Esophagus muscularis mucosa (tissue), 4 donors: ENCODE measurements around the gene ITPRIPL1. TPM values are rescaled to one million over a fixed set of nuclear protein-coding genes. Genes with fewer than 3 reads are reported as not detected.

Source experiments
- DNase-seq: peaks from one replicate; pipeline ENCODE4 v3.0.0-alpha.2; 2017; ENCODE audit errors: extremely low spot score
- H3K27ac ChIP-seq, 4 donors: fragments of 200-600 bp; sonication (generic); replicated peaks in 1 of 4; 1 replicate in 3 of 4; 2 replicates in 1 of 4; pipeline ENCODE4 v1.5.1; 2016 to 2019; ENCODE audit warnings: mild to moderate bottlenecking in 1 of 4
- H3K27me3 ChIP-seq, 4 donors: fragments of 200-600 bp; sonication (generic); one replicate each; pipeline versions ENCODE4 v1.5.1 to v1.6.0; 2016 to 2019
- H3K36me3 ChIP-seq, 4 donors: fragments of 200-600 bp; sonication (generic); one replicate each; pipeline ENCODE4 v1.5.1; 2016 to 2019
- H3K4me1 ChIP-seq, 4 donors: fragments of 200-600 bp; sonication (generic); one replicate each; pipeline ENCODE4 v1.5.1; 2016 to 2019
- H3K4me3 ChIP-seq, 4 donors: fragments of 200-600 bp; sonication (generic); 1 replicate in 2 of 4; 2 replicates in 2 of 4; pipeline ENCODE4 v1.5.1; 2016 to 2019; ENCODE audit warnings: mild to moderate bottlenecking in 4 of 4, moderate library complexity in 1 of 4
- H3K9me3 ChIP-seq, 4 donors: fragments of 200-600 bp; sonication (generic); 1 replicate in 3 of 4; 2 replicates in 1 of 4; pipeline ENCODE4 v1.5.1; 2016 to 2019
- CTCF ChIP-seq, 3 experiments: fragments of 200-600 bp in 2 of 3; fragments of 450-650 bp in 1 of 3; sonication (generic) in 2 of 3; IDR thresholded peaks; one replicate each; pipeline ENCODE4 v1.5.1; 2017 to 2019; ENCODE audit warnings: antibody characterized with exemption in 3 of 3, mild to moderate bottlenecking in 2 of 3, moderate library complexity in 1 of 3
- EP300 ChIP-seq: sonication (generic); formaldehyde crosslinking; IDR thresholded peaks from one replicate; pipeline ENCODE4 v1.6.1; 2017; ENCODE audit warnings: antibody characterized with exemption
- POLR2A ChIP-seq: fragments of 450-650 bp; IDR thresholded peaks from one replicate; pipeline ENCODE4 v1.6.1; 2017; ENCODE audit warnings: antibody characterized with exemption, moderate library complexity, mild to moderate bottlenecking, low read depth
- POLR2AphosphoS5 ChIP-seq, 2 donors: sonication (generic); formaldehyde crosslinking; IDR thresholded peaks; one replicate each; pipeline ENCODE4 v1.6.1; 2017; ENCODE audit warnings: antibody characterized with exemption in 2 of 2
- WGBS: methylation state at CpG from one replicate; pipeline ENCODE4 v1.1.5; 2018; 5-methylcytosine and 5-hydroxymethylcytosine counted together
- intact Hi-C: fragments of 100-400 bp; cut with DNase I; formaldehyde crosslinking; loops from one replicate; pipeline ENCODE4 v1.15.1; 2023
- total RNA-seq, 4 donors: library from RNA; depleted of rRNA; stranded (reverse); fragments of >200 nt; gene quantifications; one replicate each; pipeline versions ENCODE4 v1.1.0 to v1.2.1, GENCODE V29; 2016

ITPRIPL1 gene
- total RNA-seq, 4 donors from 2014 or later, result 0.42 to 1.4 (median 0.93) TPM

GRCh38 chr2:96359866-96360265, 34.7 kb downstream of the ITPRIPL1 start:
- 91% methylated on average over 1 of the region's 1 CpG for WGBS
- no peaks in the 10 kb centered on the region for H3K36me3 ChIP-seq
- no peak overlapping the region for H3K27ac ChIP-seq
- DNase-seq, result no peak
- no peak overlapping the region for H3K4me3 ChIP-seq
- H3K27me3 ChIP-seq, result no peaks in the 10 kb centered on the region
- intact Hi-C loops, result no loop called here
- H3K9me3 ChIP-seq, result no peaks in the 10 kb centered on the region
- TF ChIP-seq POLR2AphosphoS5 (IDR thresholded peaks at IDR 0.05), result no peak
- TF ChIP-seq CTCF (IDR thresholded peaks at IDR 0.05), result no peak
- no peak for TF ChIP-seq EP300
- no peak for TF ChIP-seq POLR2A
- no peaks in the 10 kb centered on the region for H3K4me1 ChIP-seq

GRCh38 chr2:96361751-96362150, 36.6 kb downstream of the ITPRIPL1 start:
- H3K27me3 ChIP-seq, result no peaks in the 10 kb centered on the region
- no peaks in the 10 kb centered on the region for H3K9me3 ChIP-seq
- 94% methylated on average over 2 of the region's 2 CpGs for WGBS
- no peak overlapping the region for H3K27ac ChIP-seq
- no peak for DNase-seq
- no peak for TF ChIP-seq POLR2A
- no peak for TF ChIP-seq EP300
- no peak for TF ChIP-seq CTCF (IDR thresholded peaks at IDR 0.05)
- TF ChIP-seq POLR2AphosphoS5 (IDR thresholded peaks at IDR 0.05), result no peak
- H3K4me3 ChIP-seq, result no peak overlapping the region
- intact Hi-C loops, result no loop called here
- H3K36me3 ChIP-seq, result no peaks in the 10 kb centered on the region
- H3K4me1 ChIP-seq, result no peaks in the 10 kb centered on the region

- WGBS, result 87% methylated on average over 2 of the region's 2 CpGs
- TF ChIP-seq CTCF (IDR thresholded peaks at IDR 0.05) (no peak), POLR2A (no peak), EP300 (no peak)
Measured at GRCh38 chr2:96369186-96369585, 44.1 kb downstream of the ITPRIPL1 start.

GRCh38 chr2:96374211-96374951, 49.3 kb downstream of the ITPRIPL1 start:
- no peak for TF ChIP-seq POLR2AphosphoS5 (IDR thresholded peaks at IDR 0.05)
- no peak for TF ChIP-seq POLR2A
- no peak for TF ChIP-seq EP300
- no peak for TF ChIP-seq CTCF (IDR thresholded peaks at IDR 0.05)
- H3K4me1 ChIP-seq, result peaks cover 0 to 10% (median 6%) of the 10 kb centered on the region in 4 donors
- H3K27me3 ChIP-seq, result no peaks in the 10 kb centered on the region
- peaks cover 0 to 13% (median 7%) of the 10 kb centered on the region in 4 donors for H3K9me3 ChIP-seq
- H3K4me3 ChIP-seq, result no peak overlapping the region
- intact Hi-C loops, result no loop called here
- no peak overlapping the region for H3K27ac ChIP-seq
- 33% methylated on average over 2 of the region's 2 CpGs for WGBS
- no peak for DNase-seq
- no peaks in the 10 kb centered on the region for H3K36me3 ChIP-seq

More at GRCh38 chr2:96369186-96369585, 44.1 kb downstream of the ITPRIPL1 start:
- Histone ChIP-seq H3K27me3 (no peaks in the 10 kb centered on the region), H3K27ac (no peak overlapping the region), H3K36me3 (no peaks in the 10 kb centered on the region), H3K9me3 (no peaks in the 10 kb centered on the region), H3K4me3 (no peak overlapping the region), H3K4me1 (peaks cover 0 to 5% (median 4%) of the 10 kb centered on the region in 4 donors)
- no peak for DNase-seq
- intact Hi-C loops, result no loop called here

Other genes with a start within 250 kb of the ITPRIPL1 start
- 1 to 10 TPM; 2.1 to 6.0 (median 4.0) TPM for gene ADRA2B, start 208.7 kb upstream of the ITPRIPL1 start, total RNA-seq
- not detected for gene ASTL, start 186.8 kb upstream of the ITPRIPL1 start, total RNA-seq
- 1 to 10 TPM; 1.1 to 5.5 (median 1.7) TPM for gene DUSP2, start 179.9 kb upstream of the ITPRIPL1 start, total RNA-seq
- 100 to 1,000 TPM in 1 of 4 donors, 10 to 100 TPM in 3; 85.0 to 110 (median 92.2) TPM for gene STARD7, start 116.5 kb upstream of the ITPRIPL1 start, total RNA-seq
- 10 to 100 TPM; 42.8 to 72.0 (median 55.3) TPM for gene TMEM127, start 59.3 kb upstream of the ITPRIPL1 start, total RNA-seq
- 100 to 1,000 TPM in 1 of 4 donors, 10 to 100 TPM in 3; 76.4 to 101 (median 92.5) TPM for gene CIAO1, start 59.1 kb upstream of the ITPRIPL1 start, total RNA-seq
- gene SNRNP200, start 19.8 kb upstream of the ITPRIPL1 start, total RNA-seq, result 100 to 1,000 TPM in 2 of 4 donors, 10 to 100 TPM in 2; 73.7 to 106 (median 90.8) TPM
- 1 to 10 TPM in 2 of 4 donors, under 1 TPM in 2; 0.45 to 1.4 (median 0.87) TPM for gene NCAPH, start 10.4 kb downstream of the ITPRIPL1 start, total RNA-seq
- not detected for gene NEURL3, start 180.0 kb downstream of the ITPRIPL1 start, total RNA-seq
- 100 to 1,000 TPM in 1 of 4 donors, 10 to 100 TPM in 3; 26.2 to 238 (median 70.7) TPM for gene ARID5A, start 211.4 kb downstream of the ITPRIPL1 start, total RNA-seq